ENCODE measurements around the gene MRPL38.

Gene MRPL38

GRCh38 chr17:75904749-75905521 is at the start of gene MRPL38:
Gene MRPL38, minus strand, starts transcription at chr17:75904884. Its CDS starts 9 bp downstream, at chr17:75904875.
- DNase-seq (ENCODE audit: low read depth, low spot score): peak; percentile 81
- Histone ChIP-seq H3K27ac (ENCODE audit: low read length) (no peak within 1 kb of the TSS), H3K4me3 (ENCODE audit: low read length) (peak within 1 kb of the TSS; percentile 84), H3K9me3 (ENCODE audit: control insufficient read depth, insufficient read depth, low read length) (no peaks in the 10 kb centered on the region), H3K36me3 (ENCODE audit: control insufficient read depth, insufficient read depth, low read length) (peaks cover 16% of the 10 kb centered on the region), H3K4me1 (ENCODE audit: control insufficient read depth, insufficient read depth, low read length) (no peaks in the 10 kb centered on the region), H3K27me3 (ENCODE audit: control insufficient read depth, insufficient read depth, low read length) (no peaks in the 10 kb centered on the region)
- no CpG with 5 or more reads among the region's 69 CpGs for WGBS (ENCODE audit: insufficient coverage, insufficient read length)

- Histone ChIP-seq H3K9me3 (ENCODE audit: control insufficient read depth, insufficient read depth, low read length) (no peaks in the 10 kb centered on the region), H3K36me3 (ENCODE audit: control insufficient read depth, insufficient read depth, low read length) (peaks cover 25% of the 10 kb centered on the region), H3K4me3 (ENCODE audit: low read length) (no peak overlapping the region), H3K27ac (ENCODE audit: low read length) (no peak overlapping the region), H3K27me3 (ENCODE audit: control insufficient read depth, insufficient read depth, low read length) (no peaks in the 10 kb centered on the region), H3K4me1 (ENCODE audit: control insufficient read depth, insufficient read depth, low read length) (no peaks in the 10 kb centered on the region)
- WGBS (ENCODE audit: insufficient coverage, insufficient read length): no CpG with 5 or more reads among the region's 8 CpGs
- DNase-seq (ENCODE audit: low read depth, low spot score): no peak
Measured at GRCh38 chr17:75950855-75951554, 46.3 kb upstream of the MRPL38 start.

- DNase-seq (ENCODE audit: low read depth, low spot score): no peak
- Histone ChIP-seq H3K9me3 (ENCODE audit: control insufficient read depth, insufficient read depth, low read length) (no peaks in the 10 kb centered on the region), H3K36me3 (ENCODE audit: control insufficient read depth, insufficient read depth, low read length) (peaks cover 25% of the 10 kb centered on the region), H3K27ac (ENCODE audit: low read length) (no peak overlapping the region), H3K27me3 (ENCODE audit: control insufficient read depth, insufficient read depth, low read length) (no peaks in the 10 kb centered on the region), H3K4me3 (ENCODE audit: low read length) (no peak overlapping the region), H3K4me1 (ENCODE audit: control insufficient read depth, insufficient read depth, low read length) (no peaks in the 10 kb centered on the region)
- no CpG with 5 or more reads among the region's 6 CpGs for WGBS (ENCODE audit: insufficient coverage, insufficient read length)
Measured at GRCh38 chr17:75950421-75950820, 45.7 kb upstream of the MRPL38 start.

- WGBS (ENCODE audit: insufficient coverage, insufficient read length): no CpG with 5 or more reads among the region's 2 CpGs
- no peak overlapping the region for H3K27ac ChIP-seq (ENCODE audit: low read length)
- no peaks in the 10 kb centered on the region for H3K9me3 ChIP-seq (ENCODE audit: control insufficient read depth, insufficient read depth, low read length)
- H3K4me1 ChIP-seq (ENCODE audit: control insufficient read depth, insufficient read depth, low read length): no peaks in the 10 kb centered on the region
- no peak overlapping the region for H3K4me3 ChIP-seq (ENCODE audit: low read length)
- no peak for DNase-seq (ENCODE audit: low read depth, low spot score)
- no peaks in the 10 kb centered on the region for H3K27me3 ChIP-seq (ENCODE audit: control insufficient read depth, insufficient read depth, low read length)
- peaks cover 5% of the 10 kb centered on the region for H3K36me3 ChIP-seq (ENCODE audit: control insufficient read depth, insufficient read depth, low read length)
Measured at GRCh38 chr17:75945211-75945610, 40.5 kb upstream of the MRPL38 start.

- no peak overlapping the region for H3K4me3 ChIP-seq (ENCODE audit: low read length)
- H3K27ac ChIP-seq (ENCODE audit: low read length): no peak overlapping the region
- no peaks in the 10 kb centered on the region for H3K9me3 ChIP-seq (ENCODE audit: control insufficient read depth, insufficient read depth, low read length)
- DNase-seq (ENCODE audit: low read depth, low spot score): no peak
- H3K4me1 ChIP-seq (ENCODE audit: control insufficient read depth, insufficient read depth, low read length): no peaks in the 10 kb centered on the region
- no peaks in the 10 kb centered on the region for H3K27me3 ChIP-seq (ENCODE audit: control insufficient read depth, insufficient read depth, low read length)
- no peaks in the 10 kb centered on the region; the same call in 1 of the 2 replicates for H3K36me3 ChIP-seq (ENCODE audit: control insufficient read depth, insufficient read depth, low read length)
- no CpG with 5 or more reads among the region's 1 CpG for WGBS (ENCODE audit: insufficient coverage, insufficient read length)
Measured at GRCh38 chr17:75943491-75943890, 38.8 kb upstream of the MRPL38 start.

- Histone ChIP-seq H3K4me3 (ENCODE audit: low read length) (no peak overlapping the region), H3K36me3 (ENCODE audit: control insufficient read depth, insufficient read depth, low read length) (no peaks in the 10 kb centered on the region; the same call in 1 of the 2 replicates), H3K27me3 (ENCODE audit: control insufficient read depth, insufficient read depth, low read length) (no peaks in the 10 kb centered on the region), H3K9me3 (ENCODE audit: control insufficient read depth, insufficient read depth, low read length) (no peaks in the 10 kb centered on the region), H3K27ac (ENCODE audit: low read length) (no peak overlapping the region), H3K4me1 (ENCODE audit: control insufficient read depth, insufficient read depth, low read length) (no peaks in the 10 kb centered on the region)
- WGBS (ENCODE audit: insufficient coverage, insufficient read length): no CpG with 5 or more reads among the region's 4 CpGs
- DNase-seq (ENCODE audit: low read depth, low spot score): no peak
Measured at GRCh38 chr17:75942473-75942872, 37.8 kb upstream of the MRPL38 start.

GRCh38 chr17:75941442-75941819 is 36.7 kb upstream of the MRPL38 start:
- DNase-seq (ENCODE audit: low read depth, low spot score): no peak
- no peak overlapping the region for H3K27ac ChIP-seq (ENCODE audit: low read length)
- H3K9me3 ChIP-seq (ENCODE audit: control insufficient read depth, insufficient read depth, low read length): no peaks in the 10 kb centered on the region
- no peaks in the 10 kb centered on the region for H3K27me3 ChIP-seq (ENCODE audit: control insufficient read depth, insufficient read depth, low read length)
- H3K4me3 ChIP-seq (ENCODE audit: low read length): no peak overlapping the region
- WGBS (ENCODE audit: insufficient coverage, insufficient read length): no CpG with 5 or more reads among the region's 6 CpGs
- no peaks in the 10 kb centered on the region; the same call in 1 of the 2 replicates for H3K36me3 ChIP-seq (ENCODE audit: control insufficient read depth, insufficient read depth, low read length)
- H3K4me1 ChIP-seq (ENCODE audit: control insufficient read depth, insufficient read depth, low read length): no peaks in the 10 kb centered on the region

- Histone ChIP-seq H3K4me3 (ENCODE audit: low read length) (peak within 1 kb of the TSS; percentile 75), H3K27ac (ENCODE audit: low read length) (no peak within 1 kb of the TSS), H3K27me3 (ENCODE audit: control insufficient read depth, insufficient read depth, low read length) (no peaks in the 10 kb centered on the region), H3K4me1 (ENCODE audit: control insufficient read depth, insufficient read depth, low read length) (no peaks in the 10 kb centered on the region), H3K9me3 (ENCODE audit: control insufficient read depth, insufficient read depth, low read length) (no peaks in the 10 kb centered on the region), H3K36me3 (ENCODE audit: control insufficient read depth, insufficient read depth, low read length) (no peaks in the 10 kb centered on the region; the same call in 1 of the 2 replicates)
- WGBS (ENCODE audit: insufficient coverage, insufficient read length): no CpG with 5 or more reads among the region's 63 CpGs
- DNase-seq (ENCODE audit: low read depth, low spot score): peak; percentile 73
Measured at GRCh38 chr17:75940727-75941441, 36.2 kb upstream of the MRPL38 start, which contains the start of gene FBF1. Gene FBF1, minus strand, starts transcription at chr17:75941042. Its CDS starts 2,893 bp downstream, at chr17:75938149.

GRCh38 chr17:75937652-75938051 is 33.0 kb upstream of the MRPL38 start:
- no peak overlapping the region for H3K4me3 ChIP-seq (ENCODE audit: low read length)
- no peak for DNase-seq (ENCODE audit: low read depth, low spot score)
- H3K36me3 ChIP-seq (ENCODE audit: control insufficient read depth, insufficient read depth, low read length): no peaks in the 10 kb centered on the region
- H3K27ac ChIP-seq (ENCODE audit: low read length): no peak overlapping the region
- no peaks in the 10 kb centered on the region for H3K4me1 ChIP-seq (ENCODE audit: control insufficient read depth, insufficient read depth, low read length)
- no peaks in the 10 kb centered on the region for H3K27me3 ChIP-seq (ENCODE audit: control insufficient read depth, insufficient read depth, low read length)
- no CpG with 5 or more reads among the region's 13 CpGs for WGBS (ENCODE audit: insufficient coverage, insufficient read length)
- H3K9me3 ChIP-seq (ENCODE audit: control insufficient read depth, insufficient read depth, low read length): no peaks in the 10 kb centered on the region

- no peak overlapping the region for H3K27ac ChIP-seq (ENCODE audit: low read length)
- no peaks in the 10 kb centered on the region for H3K9me3 ChIP-seq (ENCODE audit: control insufficient read depth, insufficient read depth, low read length)
- H3K36me3 ChIP-seq (ENCODE audit: control insufficient read depth, insufficient read depth, low read length): no peaks in the 10 kb centered on the region
- H3K4me1 ChIP-seq (ENCODE audit: control insufficient read depth, insufficient read depth, low read length): no peaks in the 10 kb centered on the region
- no peaks in the 10 kb centered on the region for H3K27me3 ChIP-seq (ENCODE audit: control insufficient read depth, insufficient read depth, low read length)
- DNase-seq (ENCODE audit: low read depth, low spot score): no peak
- H3K4me3 ChIP-seq (ENCODE audit: low read length): no peak overlapping the region
- no CpG with 5 or more reads among the region's 4 CpGs for WGBS (ENCODE audit: insufficient coverage, insufficient read length)
Measured at GRCh38 chr17:75933808-75934207, 29.1 kb upstream of the MRPL38 start.
